Stimulated activated CD8-positive, alpha-beta memory T cell treated with anti-CD3 and anti-CD28 coated beads, Interleukin-15, amount 100 ng/mL, for 24 hours (primary cell): Measurements from ENCODE around the gene DHRS9.
"Not testable (repeated sequence)": the region's sequence is repeated elsewhere in the genome, so short reads cannot be mapped to it uniquely, and the experiment has no call there.

Experiments used
- DNase-seq: peaks from one replicate; pipeline ENCODE4 v3.0.0-alpha.2; 2020; ENCODE audit warnings: low read depth

The DHRS9 gene

GRCh38 chr2:169069341-169069740 is at the start of gene DHRS9:
Gene DHRS9 (plus strand): TSS chr2:169069563. CDS start chr2:169081582, 12,019 bp downstream.
- no peak for DNase-seq

DNA sequence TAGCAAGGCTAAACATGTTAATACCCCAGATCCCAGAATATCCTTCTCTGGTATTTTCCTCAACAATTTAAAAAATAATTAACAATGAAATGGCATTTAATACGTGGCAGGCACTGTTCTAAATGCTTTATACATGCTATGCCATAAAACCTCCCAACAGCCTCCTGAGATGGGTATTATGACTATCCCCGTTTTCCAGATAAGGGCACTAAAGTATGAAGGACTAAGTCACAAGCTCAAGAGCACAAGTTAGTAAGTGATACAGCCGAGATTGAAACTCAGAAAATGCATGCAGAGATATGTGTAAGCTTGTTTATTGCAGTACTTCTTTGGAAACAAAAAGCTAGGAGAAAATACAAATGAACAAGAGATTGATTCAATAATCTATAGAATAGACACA is 46.2 kb upstream of the DHRS9 start:
- no peak for DNase-seq

GRCh38 chr2:169026056-169026455 is 43.3 kb upstream of the DHRS9 start:
- DNase-seq, result no peak

- no peak for DNase-seq
These were observed 42.1 kb upstream of the DHRS9 start for GRCh38 chr2:169027234-169027633.

- no peak for DNase-seq
These were observed 40.0 kb upstream of the DHRS9 start for GRCh38 chr2:169029341-169029740.

GRCh38 chr2:169031202-169031601 is 38.2 kb upstream of the DHRS9 start, which contains the start of gene ABCB11:
Gene ABCB11 (minus strand): TSS chr2:169031324. CDS start chr2:169018125, 13,199 bp downstream.
- no peak for DNase-seq

DNA sequence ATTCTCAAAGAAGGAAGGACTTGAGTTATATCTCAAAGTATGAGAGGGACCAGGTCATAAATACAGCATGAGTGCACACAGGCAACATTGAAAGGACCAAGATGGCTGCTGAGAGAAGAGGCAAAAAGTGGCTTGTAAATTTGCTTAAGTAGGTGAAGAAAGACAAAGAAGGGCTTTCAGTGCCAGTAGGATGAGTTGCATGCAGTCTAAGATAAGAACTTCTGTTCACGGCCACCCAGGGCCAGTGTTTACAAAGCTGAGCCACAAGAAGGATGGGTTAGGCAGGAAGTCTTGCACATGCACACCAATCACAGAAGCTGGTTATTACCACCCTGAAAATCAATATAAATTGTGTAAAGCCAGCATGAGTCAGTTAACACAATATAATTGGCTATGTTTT is 35.1 kb upstream of the DHRS9 start:
- no peak for DNase-seq

DNA sequence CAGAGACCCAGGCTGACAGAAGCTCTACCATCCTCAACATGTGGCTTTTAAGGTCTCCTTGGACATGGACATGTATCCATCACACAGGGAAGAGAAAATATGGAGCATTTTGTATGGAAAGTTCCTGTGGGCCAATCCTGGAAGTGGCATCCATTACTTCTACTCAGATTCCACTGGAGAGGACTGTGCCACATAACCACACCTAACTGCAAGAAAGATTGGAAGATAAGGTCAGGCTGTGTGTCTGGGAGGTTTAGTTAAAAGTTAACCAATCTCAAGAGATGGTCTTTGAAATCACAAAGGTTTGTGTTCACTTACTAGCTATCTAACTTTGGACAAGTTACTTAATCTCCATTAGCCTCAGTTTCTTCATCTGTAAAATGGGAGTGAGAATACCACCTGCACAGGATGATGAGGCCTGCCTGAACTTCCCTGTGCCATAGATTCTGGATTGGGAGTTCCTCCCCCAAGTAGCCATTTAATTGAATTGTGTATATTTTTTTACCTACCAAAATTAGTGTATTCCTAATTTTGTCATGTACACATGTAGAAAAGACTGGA is 34.3 kb upstream of the DHRS9 start:
- DNase-seq, result no peak

DNA sequence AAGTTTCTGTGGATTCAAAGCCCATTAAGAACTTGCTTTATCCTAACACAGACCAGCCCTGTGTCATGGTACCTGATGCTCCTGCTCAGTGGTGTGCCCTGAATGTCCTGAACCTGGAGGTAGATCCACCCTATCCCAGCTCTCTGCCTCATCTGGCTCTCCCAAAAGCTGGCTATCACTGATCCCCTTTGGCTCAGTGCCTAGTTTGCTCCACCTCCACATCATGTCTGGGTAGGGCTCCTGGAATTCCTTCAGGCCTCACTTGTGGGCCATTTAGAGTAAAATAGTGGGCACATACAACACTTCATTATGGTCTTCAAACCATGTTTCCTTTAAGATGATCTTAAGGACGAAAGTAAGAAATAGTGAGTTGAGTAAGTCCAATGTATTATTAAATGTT is 33.5 kb upstream of the DHRS9 start:
- DNase-seq, result no peak

- DNase-seq, result no peak
These were observed 32.5 kb upstream of the DHRS9 start for GRCh38 chr2:169036736-169037440.

DNA sequence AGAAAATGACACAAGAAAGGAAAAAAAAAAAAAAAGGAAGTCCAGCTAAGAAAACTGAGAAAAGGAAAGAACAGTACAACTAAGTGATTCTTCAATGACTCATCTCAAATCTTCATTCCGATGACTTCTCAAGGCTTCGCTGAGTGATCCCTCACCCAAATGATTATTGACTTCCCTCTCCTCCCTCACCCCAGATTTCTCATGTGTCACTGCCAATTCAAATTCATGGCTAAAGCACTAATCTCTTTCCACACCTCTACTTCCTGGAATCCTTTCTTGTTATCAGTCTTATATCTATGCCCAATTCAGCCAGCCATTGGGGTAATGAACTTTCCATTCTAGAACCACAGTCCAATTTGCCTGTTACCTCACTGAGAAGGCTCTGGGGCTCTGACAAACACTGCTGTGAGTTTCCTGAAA is 31.0 kb upstream of the DHRS9 start:
- DNase-seq, result no peak

- no peak for DNase-seq
These were observed 29.7 kb upstream of the DHRS9 start for GRCh38 chr2:169039702-169040101.

GRCh38 chr2:169041594-169041993 is 27.8 kb upstream of the DHRS9 start:
- DNase-seq, result no peak

- no peak for DNase-seq
These were observed 26.5 kb upstream of the DHRS9 start for GRCh38 chr2:169042856-169043255.

- DNase-seq, result no peak
These were observed 22.8 kb upstream of the DHRS9 start for GRCh38 chr2:169046440-169047151.

GRCh38 chr2:169047256-169048250 is 21.8 kb upstream of the DHRS9 start:
- DNase-seq, result no peak

DNA sequence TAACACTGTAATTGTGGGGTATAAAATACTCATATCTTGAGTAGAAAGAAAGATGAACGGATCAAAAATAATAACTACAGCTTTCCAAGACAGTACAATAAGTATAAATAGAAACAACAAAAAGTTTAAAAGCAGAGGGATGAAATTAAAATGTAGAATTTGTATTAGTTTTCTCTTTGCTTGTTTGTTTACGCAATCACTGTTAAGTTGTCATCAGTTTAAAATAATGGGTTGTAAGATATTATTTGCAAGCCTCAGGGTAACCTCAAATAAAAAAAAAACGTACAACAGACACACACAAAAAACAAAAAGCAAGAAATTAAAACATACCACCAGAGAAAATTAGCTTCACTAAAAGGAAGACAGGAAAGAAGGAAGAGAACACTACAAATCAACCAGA is 20.2 kb upstream of the DHRS9 start:
- DNase-seq, result no peak

DNA sequence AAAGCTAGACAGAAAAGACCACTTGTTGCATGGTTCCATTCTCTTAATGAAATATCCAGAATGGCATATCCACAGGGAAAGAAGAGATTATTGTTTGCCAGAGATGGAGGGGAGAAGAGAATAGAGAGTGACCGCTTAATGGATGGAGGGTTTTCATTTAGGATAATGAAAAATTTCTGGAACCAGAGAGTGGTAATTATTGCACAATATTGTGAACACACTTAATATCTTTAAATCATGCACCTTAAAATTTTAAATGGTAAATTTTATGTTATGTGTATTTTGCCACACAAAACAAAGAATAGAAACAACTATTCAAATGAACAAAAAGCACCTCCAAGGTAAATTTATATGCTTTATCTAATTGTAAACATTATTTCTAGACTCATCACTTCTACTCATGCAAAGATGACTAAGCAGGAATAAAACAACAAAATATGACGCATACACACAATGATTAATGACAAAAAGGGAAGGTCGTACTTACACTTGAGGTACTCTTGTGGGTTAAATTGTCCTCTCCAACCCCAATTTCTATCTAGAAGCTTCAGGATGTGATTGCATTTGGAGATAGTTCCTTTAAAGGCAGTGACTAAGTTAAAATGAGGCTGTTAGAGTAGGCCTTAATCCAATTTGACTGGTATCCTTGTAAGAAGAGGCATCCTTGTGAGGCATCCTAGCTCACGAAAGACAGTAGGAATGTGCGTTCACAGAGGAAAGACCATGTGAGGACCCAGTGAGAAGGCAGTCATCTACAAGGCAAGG is 18.7 kb upstream of the DHRS9 start:
- DNase-seq, result no peak

- not testable (repeated sequence) for DNase-seq
These were observed 14.8 kb upstream of the DHRS9 start for GRCh38 chr2:169054575-169054974.

DNA sequence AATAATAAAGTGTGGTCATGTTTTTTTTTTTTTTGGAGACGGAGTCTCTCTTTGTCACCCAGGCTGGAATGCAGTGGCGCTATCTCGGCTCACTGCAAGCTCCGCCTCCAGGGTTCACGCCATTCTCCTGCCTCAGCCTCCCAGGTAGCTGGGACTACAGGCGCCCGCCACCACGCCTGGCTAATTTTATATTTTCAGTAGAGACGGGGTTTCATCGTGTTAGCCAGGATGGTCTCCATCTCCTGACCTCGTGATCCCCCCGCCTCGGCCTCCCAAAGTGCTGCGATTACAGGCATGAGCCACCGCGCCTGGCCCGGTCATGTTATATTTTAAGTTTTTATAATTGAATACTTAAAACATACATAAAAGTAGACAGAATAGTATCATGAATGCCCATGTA is 5.2 kb upstream of the DHRS9 start:
- not testable (repeated sequence) for DNase-seq

- DNase-seq, result no peak
These were observed 3.9 kb upstream of the DHRS9 start for GRCh38 chr2:169065422-169065821.
